Trophoblast cell (in vitro differentiated cells and primary cell): ENCODE measurements around the gene USP33.
"Not testable (repeated sequence)": the region's sequence is repeated elsewhere in the genome, so short reads cannot be mapped to it uniquely, and the experiment has no call there.

Source experiments
- DNase-seq, 2 donors: peaks; one replicate each; pipeline ENCODE4 v3.0.0-alpha.2; 2016
- H2AFZ ChIP-seq: 2 replicates; pipeline ENCODE4 v1.6.1; 2013; ENCODE audit warnings: low read length, moderate library complexity, mild to moderate bottlenecking; ENCODE audit not compliant: insufficient read depth, poor library complexity
- H2AK5ac ChIP-seq: 2 replicates; pipeline ENCODE4 v1.6.1; 2013; ENCODE audit warnings: mild to moderate bottlenecking, low read length
- H2BK120ac ChIP-seq: 2 replicates; pipeline ENCODE4 v1.6.1; 2013; ENCODE audit warnings: low read length, mild to moderate bottlenecking, moderate library complexity; ENCODE audit not compliant: insufficient read depth, poor library complexity
- H2BK12ac ChIP-seq: 2 replicates; pipeline ENCODE4 v1.6.1; 2013; ENCODE audit warnings: mild to moderate bottlenecking, low read length, moderate library complexity
- H2BK5ac ChIP-seq: 2 replicates; pipeline ENCODE4 v1.6.1; 2013; ENCODE audit warnings: low read length, low read depth, moderate library complexity, mild to moderate bottlenecking; ENCODE audit not compliant: poor library complexity
- H3K14ac ChIP-seq: 2 replicates; pipeline ENCODE4 v1.6.1; 2013; ENCODE audit warnings: mild to moderate bottlenecking, low read length
- H3K18ac ChIP-seq: 2 replicates; pipeline ENCODE4 v1.6.1; 2013; ENCODE audit warnings: mild to moderate bottlenecking, low read length
- H3K23ac ChIP-seq: 2 replicates; pipeline ENCODE4 v1.6.1; 2013; ENCODE audit warnings: low read length
- H3K27ac ChIP-seq: 2 replicates; pipeline ENCODE4 v1.5.1; 2013; ENCODE audit warnings: low read depth, mild to moderate bottlenecking, inconsistent platforms, low read length, moderate library complexity
- H3K27me3 ChIP-seq: 2 replicates; pipeline ENCODE4 v1.6.1; 2013; ENCODE audit warnings: inconsistent platforms, mild to moderate bottlenecking, low read length, moderate library complexity; ENCODE audit not compliant: insufficient read depth
- H3K36me3 ChIP-seq, 2 experiments: 1 replicate in 1 of 2; 2 replicates in 1 of 2; pipeline ENCODE4 v1.6.1; 2013; ENCODE audit warnings: low read length in 2 of 2, mild to moderate bottlenecking in 2 of 2, moderate library complexity in 1 of 2; ENCODE audit not compliant: insufficient read depth in 2 of 2, control insufficient read depth in 1 of 2
- H3K4ac ChIP-seq: 2 replicates; pipeline ENCODE4 v1.6.1; 2013; ENCODE audit warnings: low read depth, mild to moderate bottlenecking, low read length, moderate library complexity
- H3K4me1 ChIP-seq, 2 experiments: 1 replicate in 1 of 2; 2 replicates in 1 of 2; pipeline ENCODE4 v1.6.1; 2013; ENCODE audit warnings: low read length in 2 of 2, mild to moderate bottlenecking in 2 of 2, moderate library complexity in 1 of 2; ENCODE audit not compliant: insufficient read depth in 2 of 2, control insufficient read depth in 1 of 2
- H3K4me2 ChIP-seq: 2 replicates; pipeline ENCODE4 v1.6.1; 2013; ENCODE audit warnings: inconsistent platforms, mild to moderate bottlenecking, low read length, moderate library complexity
- H3K4me3 ChIP-seq: 2 replicates; pipeline ENCODE4 v1.5.1; 2013; ENCODE audit warnings: mild to moderate bottlenecking, low read depth, low read length, inconsistent platforms
- H3K79me1 ChIP-seq: one replicate; pipeline ENCODE4 v1.6.1; 2013; ENCODE audit warnings: low read length
- H3K79me2 ChIP-seq: 2 replicates; pipeline ENCODE4 v1.6.1; 2013; ENCODE audit warnings: low read length, mild to moderate bottlenecking; ENCODE audit not compliant: control insufficient read depth, insufficient read depth, poor library complexity
- H3K9ac ChIP-seq: 2 replicates; pipeline ENCODE4 v1.6.1; 2013; ENCODE audit warnings: mild to moderate bottlenecking, low read length
- H3K9me3 ChIP-seq: 2 replicates; pipeline ENCODE4 v1.6.1; 2013; ENCODE audit warnings: low read depth, mild to moderate bottlenecking, control low read depth, inconsistent platforms, low read length; ENCODE audit not compliant: insufficient read depth
- H4K12ac ChIP-seq: 2 replicates; pipeline ENCODE4 v1.6.1; 2013; ENCODE audit warnings: low read depth, mild to moderate bottlenecking, low read length, moderate library complexity
- H4K8ac ChIP-seq: 2 replicates; pipeline ENCODE4 v1.6.1; 2013; ENCODE audit warnings: low read depth, mild to moderate bottlenecking, low read length, moderate library complexity
- H4K91ac ChIP-seq: one replicate; pipeline ENCODE4 v1.6.1; 2013; ENCODE audit warnings: low read depth, mild to moderate bottlenecking, low read length, moderate library complexity
- WGBS: extraction: QIAGEN DNeasy Blood & Tissue Kit; methylation state at CpG from one replicate; pipeline ENCODE4 v1.1.7; 2013; ENCODE audit warnings: missing lambda C conversion rate; ENCODE audit not compliant: insufficient read length, insufficient coverage; ENCODE audit errors: extremely low coverage; 5-methylcytosine and 5-hydroxymethylcytosine counted together

USP33 gene

DNA sequence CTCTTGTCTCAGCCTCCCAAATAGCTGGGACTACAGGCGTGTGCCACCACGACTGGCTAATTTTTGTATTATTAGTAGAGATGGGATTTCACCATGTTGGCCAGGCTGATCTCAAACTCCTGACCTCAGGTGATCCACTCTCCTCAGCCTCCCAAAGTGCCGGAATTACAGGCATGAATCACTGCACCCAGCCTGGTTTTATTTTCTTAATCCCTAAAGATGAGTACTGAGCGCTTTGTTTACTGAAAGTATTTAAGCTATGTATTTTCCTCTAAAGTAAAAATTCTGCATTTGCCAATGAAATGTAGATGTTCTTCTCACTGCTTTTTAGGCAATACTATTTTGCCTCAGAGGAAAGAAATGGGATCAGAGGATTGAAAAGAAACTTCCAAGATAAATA lies 10.2 kb downstream of the USP33 start:
- H2BK5ac ChIP-seq, H3K18ac ChIP-seq, H3K23ac ChIP-seq, H3K79me2 ChIP-seq, H3K9ac ChIP-seq, H2BK120ac ChIP-seq, H3K79me1 ChIP-seq, H3K9me3 ChIP-seq, H3K4me3 ChIP-seq, H3K27ac ChIP-seq, H3K14ac ChIP-seq, H3K27me3 ChIP-seq, H2AK5ac ChIP-seq, H2AFZ ChIP-seq, H2BK12ac ChIP-seq, H3K4me1 ChIP-seq, H3K4me2 ChIP-seq, H3K36me3 ChIP-seq, H3K4ac ChIP-seq, H4K12ac ChIP-seq, H4K91ac ChIP-seq, H4K8ac ChIP-seq: not testable (repeated sequence)
- peak in 1 of 2 donors; percentile 22 for DNase-seq
- WGBS, result no CpG with 5 or more reads among the region's 4 CpGs

DNA sequence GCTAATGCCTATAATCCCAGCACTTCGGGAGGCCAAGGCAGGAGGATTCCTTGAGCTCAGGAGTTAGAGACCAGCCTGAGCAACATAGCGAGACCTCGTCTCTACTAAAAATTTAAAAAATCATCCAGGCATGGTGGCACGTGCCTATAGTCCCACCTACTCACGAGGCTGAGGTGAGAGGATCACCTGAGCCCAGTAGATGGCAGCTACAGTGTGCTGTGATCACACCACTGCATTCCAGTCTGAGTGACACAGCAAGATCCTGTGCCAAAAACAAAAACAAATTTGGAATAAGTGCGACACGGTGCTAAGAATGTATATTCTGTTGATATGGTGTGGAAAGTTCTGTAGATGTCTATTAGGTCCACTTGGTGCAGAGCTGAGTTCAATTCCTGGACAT lies 15.1 kb downstream of the USP33 start:
- Histone ChIP-seq H3K27ac (no peak overlapping the region), H3K4ac (peak overlapping the region; percentile 6), H3K79me1 (no peaks in the 10 kb centered on the region), H3K27me3 (no peaks in the 10 kb centered on the region), H4K8ac (no peak overlapping the region), H3K9ac (no peak overlapping the region), H3K9me3 (no peaks in the 10 kb centered on the region), H4K12ac (no peak overlapping the region), H2BK5ac (no peak overlapping the region), H2AFZ (no peak overlapping the region), H3K79me2 (no peaks in the 10 kb centered on the region), H3K18ac (no peak overlapping the region), H3K14ac (no peak overlapping the region), H3K36me3 (peaks cover 0 to 2% of the 10 kb centered on the region in 2 experiments), H3K4me2 (no peak overlapping the region), H2BK12ac (no peak overlapping the region), H2AK5ac (no peak overlapping the region), H3K4me3 (no peak overlapping the region), H3K4me1 (peaks cover 0 to 2% of the 10 kb centered on the region in 2 experiments), H3K23ac (no peak overlapping the region), H2BK120ac (no peak overlapping the region), H4K91ac (no peak overlapping the region)
- DNase-seq, result peak; percentile 32 to 61
- WGBS, result no CpG with 5 or more reads among the region's 7 CpGs

DNA sequence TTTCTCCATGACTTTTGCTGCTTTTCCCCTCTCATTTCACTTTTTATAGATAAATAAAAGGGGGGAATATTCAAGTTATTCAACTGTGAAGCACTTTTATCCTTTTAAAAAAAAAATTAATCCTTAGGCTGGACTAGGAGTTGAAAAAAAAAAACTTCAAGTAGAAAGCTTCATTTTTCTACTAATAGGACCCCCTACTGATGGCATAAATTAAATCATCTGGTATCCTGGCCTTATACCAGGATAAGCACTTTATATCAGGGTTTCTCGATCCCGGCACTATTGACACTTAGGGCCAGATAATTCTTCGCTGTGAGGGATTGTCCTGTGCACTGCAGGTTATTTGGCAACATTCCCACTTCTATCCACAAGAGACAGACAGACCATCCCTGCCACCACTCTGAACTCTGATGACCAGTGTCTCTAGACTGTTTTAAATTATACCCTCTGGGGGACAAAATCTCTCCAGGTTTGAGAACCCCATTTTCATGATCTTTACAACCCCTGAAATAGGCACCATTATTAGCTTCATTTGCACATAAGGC lies 17.6 kb downstream of the USP33 start:
- no peak overlapping the region for H2BK12ac ChIP-seq
- H2BK5ac ChIP-seq, result no peak overlapping the region
- no peak overlapping the region for H3K14ac ChIP-seq
- H2AFZ ChIP-seq, result no peak overlapping the region
- no peak overlapping the region for H3K27ac ChIP-seq
- no peaks in the 10 kb centered on the region for H3K27me3 ChIP-seq
- no peak overlapping the region for H3K4me3 ChIP-seq
- H4K91ac ChIP-seq, result no peak overlapping the region
- peaks cover 2 to 5% of the 10 kb centered on the region in 2 experiments for H3K36me3 ChIP-seq
- DNase-seq, result no peak
- no peak overlapping the region for H2AK5ac ChIP-seq
- H3K79me1 ChIP-seq, result no peaks in the 10 kb centered on the region
- no peaks in the 10 kb centered on the region for H3K9me3 ChIP-seq
- H3K4me1 ChIP-seq, result peaks cover 0 to 2% of the 10 kb centered on the region in 2 experiments
- no peak overlapping the region for H3K18ac ChIP-seq
- H3K79me2 ChIP-seq, result no peaks in the 10 kb centered on the region
- WGBS, result no CpG with 5 or more reads among the region's 3 CpGs
- H4K12ac ChIP-seq, result no peak overlapping the region
- no peak overlapping the region for H3K4ac ChIP-seq
- H3K4me2 ChIP-seq, result no peak overlapping the region
- no peak overlapping the region for H4K8ac ChIP-seq
- no peak overlapping the region for H3K9ac ChIP-seq
- no peak overlapping the region for H3K23ac ChIP-seq
- no peak overlapping the region for H2BK120ac ChIP-seq

DNA sequence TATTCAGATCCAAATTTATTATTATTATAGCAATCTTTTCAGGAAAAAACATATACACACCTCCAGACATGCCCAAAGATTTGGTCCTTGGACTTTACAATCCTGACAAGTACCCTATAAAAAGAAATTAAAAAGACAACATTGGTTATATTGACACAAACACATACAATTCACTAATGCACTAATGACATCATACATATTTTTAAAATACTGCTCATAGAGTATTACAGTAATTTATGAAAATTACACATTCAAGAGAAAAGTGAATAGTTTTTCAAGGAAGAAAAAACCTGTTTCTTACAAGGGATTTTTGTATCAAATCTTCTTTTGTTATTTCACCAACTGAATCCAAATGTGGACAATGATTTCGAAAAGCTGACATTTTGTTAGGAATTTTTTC lies 18.3 kb downstream of the USP33 start:
- H3K4me3 ChIP-seq, result no peak overlapping the region
- no peaks in the 10 kb centered on the region for H3K79me2 ChIP-seq
- H4K91ac ChIP-seq, result no peak overlapping the region
- WGBS, result no CpG with 5 or more reads among the region's 1 CpG
- no peaks in the 10 kb centered on the region for H3K9me3 ChIP-seq
- no peak overlapping the region for H3K4me2 ChIP-seq
- DNase-seq, result no peak
- no peak overlapping the region for H4K8ac ChIP-seq
- no peak overlapping the region for H3K14ac ChIP-seq
- H2AFZ ChIP-seq, result no peak overlapping the region
- no peak overlapping the region for H2AK5ac ChIP-seq
- no peak overlapping the region for H3K4ac ChIP-seq
- no peak overlapping the region for H3K18ac ChIP-seq
- H3K4me1 ChIP-seq, result peaks cover 0 to 2% of the 10 kb centered on the region in 2 experiments
- no peak overlapping the region for H3K27ac ChIP-seq
- peaks cover 2 to 5% of the 10 kb centered on the region in 2 experiments for H3K36me3 ChIP-seq
- no peak overlapping the region for H4K12ac ChIP-seq
- H3K23ac ChIP-seq, result no peak overlapping the region
- no peak overlapping the region for H2BK120ac ChIP-seq
- no peaks in the 10 kb centered on the region for H3K79me1 ChIP-seq
- no peak overlapping the region for H2BK12ac ChIP-seq
- no peak overlapping the region for H2BK5ac ChIP-seq
- no peak overlapping the region for H3K9ac ChIP-seq
- no peaks in the 10 kb centered on the region for H3K27me3 ChIP-seq
